Upper lobe of left lung (tissue), 4 donors: ENCODE data around the gene IGFLR1.

ENCODE experiments used
- POLR2AphosphoS5 ChIP-seq, 2 donors: sonication (generic); formaldehyde crosslinking; IDR thresholded peaks; one replicate each; pipeline ENCODE4 v1.5.1; 2017; ENCODE audit warnings: antibody characterized with exemption in 2 of 2
- TF ChIP-seq, protein P1 (sequence below), 6 experiments: fragments of 450-650 bp in 4 of 6; fragments of 200-600 bp in 2 of 6; sonication (generic) in 2 of 6; IDR thresholded peaks; one replicate each; pipeline ENCODE4 v1.5.1; 2016 to 2019; ENCODE audit warnings: antibody characterized with exemption in 6 of 6

DNA sequence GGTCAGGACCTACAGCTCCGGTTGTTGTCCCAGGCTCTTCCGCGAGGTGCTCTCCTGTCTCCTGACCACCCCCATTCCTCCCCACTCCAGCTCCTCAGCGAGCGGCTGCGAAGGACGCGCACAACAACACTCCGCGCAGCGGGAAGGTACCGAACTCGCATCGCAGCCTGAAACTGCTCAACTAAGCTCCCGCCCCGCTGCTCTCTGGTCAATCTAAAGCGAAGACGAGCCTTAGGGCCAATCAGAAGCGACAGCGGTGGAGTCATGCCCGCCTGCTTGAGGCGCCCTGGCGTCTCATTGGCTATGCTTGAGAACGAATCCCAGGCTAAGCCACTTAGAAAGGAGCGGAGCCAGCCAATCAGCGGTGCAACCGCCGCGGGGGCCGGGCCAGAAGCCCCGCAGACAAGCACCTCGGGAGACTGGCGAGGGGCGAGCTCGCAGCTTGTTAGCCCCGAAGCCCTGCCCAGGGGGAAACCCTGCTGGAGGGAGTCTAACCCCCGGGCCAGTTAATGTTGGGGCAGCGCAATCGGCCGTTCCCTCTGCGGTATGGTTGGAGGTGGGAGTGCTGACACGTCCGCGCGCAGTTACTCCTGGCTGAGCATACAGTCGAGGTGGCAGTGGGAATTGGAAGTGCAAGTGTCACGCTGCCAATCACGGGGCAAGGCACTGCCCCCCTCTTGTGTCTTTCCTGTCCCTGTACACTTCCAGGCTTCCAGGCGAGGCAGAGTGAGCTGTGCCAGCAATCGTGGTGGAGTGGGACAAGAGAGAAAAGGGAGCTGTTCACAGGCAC lies 39.8 kb downstream of the IGFLR1 start:
- TF ChIP-seq POLR2AphosphoS5 (IDR thresholded peaks at IDR 0.05), result peak; percentile 1 to 69
- TF ChIP-seq, protein P1, sequence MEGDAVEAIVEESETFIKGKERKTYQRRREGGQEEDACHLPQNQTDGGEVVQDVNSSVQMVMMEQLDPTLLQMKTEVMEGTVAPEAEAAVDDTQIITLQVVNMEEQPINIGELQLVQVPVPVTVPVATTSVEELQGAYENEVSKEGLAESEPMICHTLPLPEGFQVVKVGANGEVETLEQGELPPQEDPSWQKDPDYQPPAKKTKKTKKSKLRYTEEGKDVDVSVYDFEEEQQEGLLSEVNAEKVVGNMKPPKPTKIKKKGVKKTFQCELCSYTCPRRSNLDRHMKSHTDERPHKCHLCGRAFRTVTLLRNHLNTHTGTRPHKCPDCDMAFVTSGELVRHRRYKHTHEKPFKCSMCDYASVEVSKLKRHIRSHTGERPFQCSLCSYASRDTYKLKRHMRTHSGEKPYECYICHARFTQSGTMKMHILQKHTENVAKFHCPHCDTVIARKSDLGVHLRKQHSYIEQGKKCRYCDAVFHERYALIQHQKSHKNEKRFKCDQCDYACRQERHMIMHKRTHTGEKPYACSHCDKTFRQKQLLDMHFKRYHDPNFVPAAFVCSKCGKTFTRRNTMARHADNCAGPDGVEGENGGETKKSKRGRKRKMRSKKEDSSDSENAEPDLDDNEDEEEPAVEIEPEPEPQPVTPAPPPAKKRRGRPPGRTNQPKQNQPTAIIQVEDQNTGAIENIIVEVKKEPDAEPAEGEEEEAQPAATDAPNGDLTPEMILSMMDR (IDR thresholded peaks at IDR 0.05), result no peak
